ENCODE measurements around the gene PGLYRP1.

Gene PGLYRP1

DNA sequence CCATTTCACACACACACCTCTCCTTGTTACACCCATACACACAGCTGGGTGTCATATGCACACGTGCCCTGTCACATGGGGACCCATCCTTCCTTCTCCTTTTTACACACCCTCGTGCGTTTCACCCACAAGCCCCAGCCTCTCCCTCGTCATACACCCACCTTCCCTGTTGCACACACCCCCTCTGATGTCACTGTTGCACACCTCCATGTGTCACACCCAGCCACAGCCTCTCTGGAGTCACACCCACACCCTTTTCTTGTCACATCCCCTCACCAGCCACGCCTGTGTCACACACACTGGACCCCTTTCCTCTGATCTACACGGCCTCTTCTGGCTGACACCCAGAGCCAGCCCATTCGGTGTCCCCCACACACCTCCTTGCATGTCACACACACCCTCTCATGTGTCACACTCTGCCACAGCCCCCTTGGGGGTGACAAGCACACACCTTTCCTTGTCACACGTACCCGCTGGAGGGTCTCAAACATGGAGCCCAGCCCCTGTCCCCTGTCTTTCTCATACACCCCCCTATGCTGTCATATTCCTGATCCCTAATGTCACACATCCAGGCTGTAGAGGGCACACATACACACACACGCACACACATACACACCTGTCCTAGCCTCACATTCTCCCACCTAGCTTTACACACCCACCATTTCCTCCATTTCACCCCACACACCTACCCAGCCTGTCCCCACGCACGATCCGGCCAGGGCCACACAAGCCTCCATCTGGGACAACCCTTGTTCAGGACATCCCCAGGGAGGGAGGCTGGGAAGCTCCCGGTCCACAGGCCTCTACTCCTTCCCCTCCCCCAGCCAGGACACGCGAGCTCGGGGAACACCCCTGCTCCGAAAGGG is 50.5 kb downstream of the PGLYRP1 start (continued):
- TF ChIP-seq, protein P1, sequence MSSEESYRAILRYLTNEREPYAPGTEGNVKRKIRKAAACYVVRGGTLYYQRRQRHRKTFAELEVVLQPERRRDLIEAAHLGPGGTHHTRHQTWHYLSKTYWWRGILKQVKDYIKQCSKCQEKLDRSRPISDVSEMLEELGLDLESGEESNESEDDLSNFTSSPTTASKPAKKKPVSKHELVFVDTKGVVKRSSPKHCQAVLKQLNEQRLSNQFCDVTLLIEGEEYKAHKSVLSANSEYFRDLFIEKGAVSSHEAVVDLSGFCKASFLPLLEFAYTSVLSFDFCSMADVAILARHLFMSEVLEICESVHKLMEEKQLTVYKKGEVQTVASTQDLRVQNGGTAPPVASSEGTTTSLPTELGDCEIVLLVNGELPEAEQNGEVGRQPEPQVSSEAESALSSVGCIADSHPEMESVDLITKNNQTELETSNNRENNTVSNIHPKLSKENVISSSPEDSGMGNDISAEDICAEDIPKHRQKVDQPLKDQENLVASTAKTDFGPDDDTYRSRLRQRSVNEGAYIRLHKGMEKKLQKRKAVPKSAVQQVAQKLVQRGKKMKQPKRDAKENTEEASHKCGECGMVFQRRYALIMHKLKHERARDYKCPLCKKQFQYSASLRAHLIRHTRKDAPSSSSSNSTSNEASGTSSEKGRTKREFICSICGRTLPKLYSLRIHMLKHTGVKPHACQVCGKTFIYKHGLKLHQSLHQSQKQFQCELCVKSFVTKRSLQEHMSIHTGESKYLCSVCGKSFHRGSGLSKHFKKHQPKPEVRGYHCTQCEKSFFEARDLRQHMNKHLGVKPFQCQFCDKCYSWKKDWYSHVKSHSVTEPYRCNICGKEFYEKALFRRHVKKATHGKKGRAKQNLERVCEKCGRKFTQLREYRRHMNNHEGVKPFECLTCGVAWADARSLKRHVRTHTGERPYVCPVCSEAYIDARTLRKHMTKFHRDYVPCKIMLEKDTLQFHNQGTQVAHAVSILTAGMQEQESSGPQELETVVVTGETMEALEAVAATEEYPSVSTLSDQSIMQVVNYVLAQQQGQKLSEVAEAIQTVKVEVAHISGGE (tag by site-specific recombination; conservative IDR thresholded peaks at IDR 0.05; ENCODE audit: low read depth), result no peak
- TF ChIP-seq ZNF416 (tag by site-specific recombination; IDR thresholded peaks at IDR 0.05) (no peak), ZBTB1 (tag by site-specific recombination; IDR thresholded peaks at IDR 0.05) (no peak), ZNF558 (tag by site-specific recombination; IDR thresholded peaks at IDR 0.05) (no peak), ZNF837 (tag by site-specific recombination; IDR thresholded peaks at IDR 0.05) (no peak), ZNF610 (tag by site-specific recombination; IDR thresholded peaks at IDR 0.05; ENCODE audit: borderline replicate concordance) (no peak), ZNF664 (tag by site-specific recombination; IDR thresholded peaks at IDR 0.05) (no peak), ZNF24 (tag by site-specific recombination; IDR thresholded peaks at IDR 0.05) (no peak), ZNF843 (tag by site-specific recombination; IDR thresholded peaks at IDR 0.05) (no peak), ZIC2 (tag by site-specific recombination; IDR thresholded peaks at IDR 0.05) (no peak), ZNF133 (tag by site-specific recombination; IDR thresholded peaks at IDR 0.05) (no peak; the same call in 1 of the 2 replicates), ZNF529 (tag by site-specific recombination; IDR thresholded peaks at IDR 0.05; ENCODE audit: insufficient replicate concordance) (no peak), ZNF341 (tag by site-specific recombination; IDR thresholded peaks at IDR 0.05; ENCODE audit: low read depth) (no peak), ZNF121 (tag by site-specific recombination; IDR thresholded peaks at IDR 0.05) (no peak), ZNF19 (tag by site-specific recombination; IDR thresholded peaks at IDR 0.05; ENCODE audit: low read depth) (no peak), ZNF426 (tag by site-specific recombination; IDR thresholded peaks at IDR 0.05) (no peak), ZNF324 (tag by site-specific recombination; IDR thresholded peaks at IDR 0.05) (no peak), ZSCAN30 (tag by site-specific recombination; IDR thresholded peaks at IDR 0.05) (no peak), YY2 (tag by site-specific recombination; IDR thresholded peaks at IDR 0.05) (peak; percentile 31; the same call in 1 of the 2 replicates), ZNF747 (tag by site-specific recombination; IDR thresholded peaks at IDR 0.05) (no peak), ZBTB7A (tag by site-specific recombination; IDR thresholded peaks at IDR 0.05; ENCODE audit: low read depth) (no peak), ZNF354C (tag by site-specific recombination; IDR thresholded peaks at IDR 0.05; ENCODE audit: borderline replicate concordance, low read depth) (no peak), SETDB1 (IDR thresholded peaks at IDR 0.05; ENCODE audit: insufficient read length, low read length) (no peak)
- TF ChIP-seq, protein P2, sequence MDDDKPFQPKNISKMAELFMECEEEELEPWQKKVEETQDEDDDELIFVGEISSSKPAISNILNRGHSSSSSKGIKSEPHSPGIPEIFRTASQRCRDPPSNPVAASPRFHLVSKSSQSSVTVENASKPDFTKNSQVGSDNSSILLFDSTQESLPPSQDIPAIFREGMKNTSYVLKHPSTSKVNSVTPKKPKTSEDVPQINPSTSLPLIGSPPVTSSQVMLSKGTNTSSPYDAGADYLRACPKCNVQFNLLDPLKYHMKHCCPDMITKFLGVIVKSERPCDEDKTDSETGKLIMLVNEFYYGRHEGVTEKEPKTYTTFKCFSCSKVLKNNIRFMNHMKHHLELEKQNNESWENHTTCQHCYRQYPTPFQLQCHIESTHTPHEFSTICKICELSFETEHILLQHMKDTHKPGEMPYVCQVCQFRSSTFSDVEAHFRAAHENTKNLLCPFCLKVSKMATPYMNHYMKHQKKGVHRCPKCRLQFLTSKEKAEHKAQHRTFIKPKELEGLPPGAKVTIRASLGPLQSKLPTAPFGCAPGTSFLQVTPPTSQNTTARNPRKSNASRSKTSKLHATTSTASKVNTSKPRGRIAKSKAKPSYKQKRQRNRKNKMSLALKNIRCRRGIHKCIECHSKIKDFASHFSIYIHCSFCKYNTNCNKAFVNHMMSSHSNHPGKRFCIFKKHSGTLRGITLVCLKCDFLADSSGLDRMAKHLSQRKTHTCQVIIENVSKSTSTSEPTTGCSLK (tag by site-specific recombination; IDR thresholded peaks at IDR 0.05), result no peak
- TF ChIP-seq, protein P3, sequence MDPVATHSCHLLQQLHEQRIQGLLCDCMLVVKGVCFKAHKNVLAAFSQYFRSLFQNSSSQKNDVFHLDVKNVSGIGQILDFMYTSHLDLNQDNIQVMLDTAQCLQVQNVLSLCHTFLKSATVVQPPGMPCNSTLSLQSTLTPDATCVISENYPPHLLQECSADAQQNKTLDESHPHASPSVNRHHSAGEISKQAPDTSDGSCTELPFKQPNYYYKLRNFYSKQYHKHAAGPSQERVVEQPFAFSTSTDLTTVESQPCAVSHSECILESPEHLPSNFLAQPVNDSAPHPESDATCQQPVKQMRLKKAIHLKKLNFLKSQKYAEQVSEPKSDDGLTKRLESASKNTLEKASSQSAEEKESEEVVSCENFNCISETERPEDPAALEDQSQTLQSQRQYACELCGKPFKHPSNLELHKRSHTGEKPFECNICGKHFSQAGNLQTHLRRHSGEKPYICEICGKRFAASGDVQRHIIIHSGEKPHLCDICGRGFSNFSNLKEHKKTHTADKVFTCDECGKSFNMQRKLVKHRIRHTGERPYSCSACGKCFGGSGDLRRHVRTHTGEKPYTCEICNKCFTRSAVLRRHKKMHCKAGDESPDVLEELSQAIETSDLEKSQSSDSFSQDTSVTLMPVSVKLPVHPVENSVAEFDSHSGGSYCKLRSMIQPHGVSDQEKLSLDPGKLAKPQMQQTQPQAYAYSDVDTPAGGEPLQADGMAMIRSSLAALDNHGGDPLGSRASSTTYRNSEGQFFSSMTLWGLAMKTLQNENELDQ (tag by site-specific recombination; IDR thresholded peaks at IDR 0.05; ENCODE audit: low read depth), result no peak
- TF ChIP-seq, protein P4, sequence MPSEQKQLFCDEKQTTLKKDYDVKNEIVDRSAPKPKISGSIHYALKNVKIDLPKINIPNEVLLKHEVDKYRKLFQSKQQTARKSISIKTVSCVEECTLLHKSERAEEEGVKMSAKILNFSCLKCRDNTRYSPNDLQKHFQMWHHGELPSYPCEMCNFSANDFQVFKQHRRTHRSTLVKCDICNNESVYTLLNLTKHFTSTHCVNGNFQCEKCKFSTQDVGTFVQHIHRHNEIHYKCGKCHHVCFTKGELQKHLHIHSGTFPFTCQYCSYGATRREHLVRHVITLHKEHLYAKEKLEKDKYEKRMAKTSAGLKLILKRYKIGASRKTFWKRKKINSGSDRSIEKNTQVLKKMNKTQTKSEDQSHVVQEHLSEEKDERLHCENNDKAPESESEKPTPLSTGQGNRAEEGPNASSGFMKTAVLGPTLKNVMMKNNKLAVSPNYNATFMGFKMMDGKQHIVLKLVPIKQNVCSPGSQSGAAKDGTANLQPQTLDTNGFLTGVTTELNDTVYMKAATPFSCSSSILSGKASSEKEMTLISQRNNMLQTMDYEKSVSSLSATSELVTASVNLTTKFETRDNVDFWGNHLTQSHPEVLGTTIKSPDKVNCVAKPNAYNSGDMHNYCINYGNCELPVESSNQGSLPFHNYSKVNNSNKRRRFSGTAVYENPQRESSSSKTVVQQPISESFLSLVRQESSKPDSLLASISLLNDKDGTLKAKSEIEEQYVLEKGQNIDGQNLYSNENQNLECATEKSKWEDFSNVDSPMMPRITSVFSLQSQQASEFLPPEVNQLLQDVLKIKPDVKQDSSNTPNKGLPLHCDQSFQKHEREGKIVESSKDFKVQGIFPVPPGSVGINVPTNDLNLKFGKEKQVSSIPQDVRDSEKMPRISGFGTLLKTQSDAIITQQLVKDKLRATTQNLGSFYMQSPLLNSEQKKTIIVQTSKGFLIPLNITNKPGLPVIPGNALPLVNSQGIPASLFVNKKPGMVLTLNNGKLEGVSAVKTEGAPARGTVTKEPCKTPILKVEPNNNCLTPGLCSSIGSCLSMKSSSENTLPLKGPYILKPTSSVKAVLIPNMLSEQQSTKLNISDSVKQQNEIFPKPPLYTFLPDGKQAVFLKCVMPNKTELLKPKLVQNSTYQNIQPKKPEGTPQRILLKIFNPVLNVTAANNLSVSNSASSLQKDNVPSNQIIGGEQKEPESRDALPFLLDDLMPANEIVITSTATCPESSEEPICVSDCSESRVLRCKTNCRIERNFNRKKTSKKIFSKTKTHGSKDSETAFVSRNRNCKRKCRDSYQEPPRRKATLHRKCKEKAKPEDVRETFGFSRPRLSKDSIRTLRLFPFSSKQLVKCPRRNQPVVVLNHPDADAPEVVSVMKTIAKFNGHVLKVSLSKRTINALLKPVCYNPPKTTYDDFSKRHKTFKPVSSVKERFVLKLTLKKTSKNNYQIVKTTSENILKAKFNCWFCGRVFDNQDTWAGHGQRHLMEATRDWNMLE (tag by site-specific recombination; conservative IDR thresholded peaks at IDR 0.05; ENCODE audit: low read depth), result no peak

All from HEK293 (cell line).